Dendritic cell treated with granulocyte-macrophage colony-stimulating factor and Interleukin-4, amounts not matched to agents 40 ng/mL and 50 ng/mL, for 4 days (primary cell): ENCODE results near the gene PLIN5.

ENCODE experiments used
- H3K27ac Mint-ChIP-seq: one replicate; pipeline ENCODE4 v1.8.0; 2022; ENCODE audit warnings: mild to moderate bottlenecking, mixed read lengths
- H3K27me3 Mint-ChIP-seq: one replicate; pipeline ENCODE4 v1.8.0; 2022; ENCODE audit warnings: mild to moderate bottlenecking, mixed read lengths
- H3K36me3 Mint-ChIP-seq: one replicate; pipeline ENCODE4 v1.8.0; 2022; ENCODE audit warnings: low read depth, mixed read lengths
- H3K4me1 Mint-ChIP-seq: one replicate; pipeline ENCODE4 v1.8.0; 2022; ENCODE audit warnings: low read depth, mixed read lengths
- H3K4me3 Mint-ChIP-seq: one replicate; pipeline ENCODE4 v1.8.0; 2022; ENCODE audit warnings: mild to moderate bottlenecking, moderate library complexity, mixed read lengths
- H3K9me3 Mint-ChIP-seq: one replicate; pipeline ENCODE4 v1.8.0; 2022; ENCODE audit warnings: mixed read lengths
- intact Hi-C: fragments of 100-400 bp; cut with micrococcal nuclease; formaldehyde crosslinking; loops from one replicate; pipeline ENCODE4 v1.15.0; 2022

Gene PLIN5

DNA sequence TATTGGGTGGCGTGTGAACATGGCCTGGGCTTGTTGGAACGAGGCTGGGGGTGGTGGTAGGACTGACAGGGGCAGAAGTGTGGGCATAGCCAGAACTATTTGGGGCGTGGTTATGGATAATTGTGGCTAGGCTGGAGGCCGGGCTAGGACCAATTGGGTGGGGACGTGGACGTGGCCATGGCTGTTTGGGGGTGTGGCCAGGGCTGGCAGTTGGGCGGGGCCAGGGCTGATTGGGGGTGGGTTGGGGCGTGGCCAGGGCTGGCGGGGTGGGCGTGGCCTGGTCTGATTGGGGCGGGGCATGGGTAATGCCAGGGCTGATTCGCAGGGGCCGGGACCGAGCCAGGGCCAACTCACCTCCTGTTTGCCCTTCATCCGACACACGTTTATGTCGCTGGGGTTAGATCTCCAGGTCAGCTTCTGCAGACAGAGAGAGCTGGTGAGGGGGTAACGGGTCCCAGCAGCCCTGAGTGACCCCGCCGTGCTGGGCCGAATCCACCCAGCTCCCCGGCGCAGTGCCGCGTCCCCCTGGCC lies 21.6 kb upstream of the PLIN5 start:
- intact Hi-C loops: no loop called here
- Mint-ChIP-seq H3K36me3 (peaks cover 21% of the 10 kb centered on the region), H3K4me1 (peaks cover 54% of the 10 kb centered on the region), H3K9me3 (peaks cover 8% of the 10 kb centered on the region), H3K27ac (peak overlapping the region; percentile 43), H3K27me3 (peaks cover 3% of the 10 kb centered on the region), H3K4me3 (no peak overlapping the region)

DNA sequence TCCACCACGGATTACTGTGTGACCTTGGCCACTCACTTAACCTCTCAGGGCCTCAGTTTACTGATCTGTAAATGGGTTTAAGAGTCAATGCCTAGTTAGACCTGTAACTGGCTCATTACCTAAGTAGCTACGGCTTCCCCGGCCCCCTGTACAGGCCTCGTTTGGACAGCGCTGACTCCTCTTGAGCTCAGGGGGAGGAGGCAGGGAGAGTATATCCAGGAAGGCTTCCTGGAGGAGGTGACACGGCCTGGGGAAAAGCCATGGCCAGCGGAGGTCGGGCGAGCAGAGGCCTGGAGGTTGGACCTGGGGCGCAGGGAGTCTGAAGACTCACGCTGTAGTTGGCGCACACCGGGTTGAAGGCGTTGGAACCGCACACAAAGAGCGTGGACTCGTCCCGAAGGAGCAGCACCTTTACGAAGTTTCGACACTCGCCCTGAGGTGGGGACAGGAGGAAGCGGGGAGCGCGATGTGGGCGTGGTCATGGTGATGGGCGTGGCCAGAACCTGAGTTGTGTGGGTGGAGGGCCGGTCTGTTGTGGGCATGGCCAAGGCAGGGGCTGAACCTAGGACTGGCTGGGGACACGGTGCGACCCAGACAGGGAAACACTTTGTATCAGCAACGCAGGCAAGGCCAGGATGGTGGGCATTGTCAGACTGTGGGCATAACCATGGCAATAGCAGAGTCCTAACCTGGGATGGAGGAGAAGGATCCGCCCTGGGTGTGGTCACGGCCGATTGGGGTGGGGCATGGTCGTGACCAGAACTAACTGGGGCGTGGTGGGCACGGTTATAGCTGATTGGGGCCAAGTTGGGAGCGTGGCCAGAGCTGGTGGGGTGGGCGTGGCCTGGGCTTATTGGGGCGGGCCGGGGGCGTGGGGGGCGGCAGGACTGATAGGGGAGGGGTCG lies 20.9 kb upstream of the PLIN5 start:
- no peak overlapping the region for H3K4me3 Mint-ChIP-seq
- peaks cover 23% of the 10 kb centered on the region for H3K36me3 Mint-ChIP-seq
- H3K27ac Mint-ChIP-seq: peak overlapping the region; percentile 43
- H3K4me1 Mint-ChIP-seq: peaks cover 54% of the 10 kb centered on the region
- intact Hi-C loops: no loop called here
- H3K9me3 Mint-ChIP-seq: peaks cover 8% of the 10 kb centered on the region
- H3K27me3 Mint-ChIP-seq: peaks cover 3% of the 10 kb centered on the region

DNA sequence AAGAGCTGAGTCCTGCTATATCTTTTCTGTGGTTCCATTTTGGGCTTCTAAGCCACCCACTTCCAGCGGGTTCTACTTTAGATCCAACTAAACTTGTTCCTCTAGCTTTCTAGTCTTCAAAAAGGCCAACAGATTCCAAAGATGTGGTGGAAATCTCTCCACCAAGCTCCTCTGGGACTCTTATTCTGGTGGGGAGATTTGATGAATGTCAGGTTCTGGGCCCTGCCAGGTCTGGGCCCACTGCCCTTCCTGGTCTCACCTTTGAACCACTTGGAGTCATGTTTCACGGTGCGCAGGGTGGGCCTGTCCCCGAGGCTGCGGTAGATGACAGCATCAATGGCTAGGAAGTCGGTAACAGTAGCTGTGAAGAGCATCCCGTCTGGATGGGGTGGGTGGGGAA lies 19.7 kb upstream of the PLIN5 start:
- Mint-ChIP-seq H3K27ac (no peak overlapping the region), H3K4me1 (peaks cover 48% of the 10 kb centered on the region), H3K9me3 (peaks cover 8% of the 10 kb centered on the region), H3K27me3 (peaks cover 3% of the 10 kb centered on the region), H3K36me3 (peaks cover 27% of the 10 kb centered on the region), H3K4me3 (no peak overlapping the region)
- intact Hi-C loops: no loop called here

DNA sequence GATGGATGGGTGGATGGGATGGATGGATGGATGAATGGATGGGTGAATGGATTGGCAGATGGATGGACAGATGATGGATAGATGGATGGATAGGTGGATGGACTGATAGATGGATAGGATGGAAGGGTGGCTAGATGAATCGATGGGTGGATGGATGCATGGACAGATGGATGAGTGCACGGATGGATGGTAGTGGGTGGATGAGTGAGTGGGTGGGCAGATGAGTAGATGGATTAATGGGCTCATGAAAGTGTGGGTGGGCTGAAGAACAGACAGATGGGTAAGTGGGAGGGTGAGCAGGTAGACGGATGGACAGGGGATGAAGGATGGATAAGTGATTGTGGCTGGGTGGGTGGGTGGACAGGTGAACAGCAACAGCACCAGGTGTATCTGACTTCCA lies 18.8 kb upstream of the PLIN5 start:
- H3K4me1 Mint-ChIP-seq: peaks cover 46% of the 10 kb centered on the region
- H3K27me3 Mint-ChIP-seq: peaks cover 3% of the 10 kb centered on the region
- H3K4me3 Mint-ChIP-seq: no peak overlapping the region
- intact Hi-C loops: no loop called here
- peaks cover 28% of the 10 kb centered on the region for H3K36me3 Mint-ChIP-seq
- peaks cover 8% of the 10 kb centered on the region for H3K9me3 Mint-ChIP-seq
- H3K27ac Mint-ChIP-seq: no peak overlapping the region

DNA sequence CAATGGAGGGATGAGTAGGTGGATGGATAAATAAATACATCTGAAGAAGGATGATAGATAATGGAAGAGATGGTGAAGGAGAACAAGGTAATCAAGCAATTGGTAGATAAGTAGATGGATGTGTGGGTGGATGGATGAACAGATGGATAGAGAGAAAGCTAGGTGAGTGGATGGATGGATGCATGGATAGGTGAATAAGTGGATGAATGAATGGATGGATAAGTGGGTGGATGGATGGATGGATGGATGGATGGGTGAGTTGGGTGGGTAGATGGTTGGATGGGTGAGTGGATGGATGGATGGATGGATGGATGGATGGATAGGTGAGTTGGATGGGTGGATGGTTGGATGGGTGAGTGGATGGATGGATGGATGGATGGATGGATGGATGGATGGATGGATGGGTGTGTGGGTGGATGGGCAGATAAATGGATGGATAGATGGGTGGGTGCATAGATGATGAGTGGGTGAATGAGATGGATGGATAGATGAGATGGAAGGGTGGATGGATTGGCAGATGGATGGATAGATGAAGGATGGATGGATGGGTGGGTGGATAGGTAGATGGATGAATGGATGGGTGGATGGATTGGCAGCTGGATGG lies 18.2 kb upstream of the PLIN5 start:
- peaks cover 28% of the 10 kb centered on the region for H3K36me3 Mint-ChIP-seq
- H3K27me3 Mint-ChIP-seq: peaks cover 3% of the 10 kb centered on the region
- peaks cover 47% of the 10 kb centered on the region for H3K4me1 Mint-ChIP-seq
- no peak overlapping the region for H3K27ac Mint-ChIP-seq
- intact Hi-C loops: no loop called here
- H3K4me3 Mint-ChIP-seq: no peak overlapping the region
- peaks cover 8% of the 10 kb centered on the region for H3K9me3 Mint-ChIP-seq

DNA sequence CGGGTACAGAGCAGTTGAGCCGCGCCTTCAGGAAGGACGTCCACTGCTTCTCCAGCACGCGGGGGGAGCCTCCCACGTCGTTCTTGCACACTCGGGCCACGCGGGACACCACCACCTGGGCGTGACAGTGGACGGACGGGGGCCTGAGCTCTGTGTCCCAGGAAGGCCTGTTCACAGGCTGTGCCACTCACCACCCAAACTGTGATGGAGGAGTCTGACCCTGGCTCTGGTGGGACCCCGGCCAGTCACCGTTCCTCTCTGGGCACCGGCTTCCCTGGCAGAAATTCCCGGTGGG lies 17.4 kb upstream of the PLIN5 start:
- intact Hi-C loops: no loop called here
- H3K36me3 Mint-ChIP-seq: peaks cover 28% of the 10 kb centered on the region
- H3K27me3 Mint-ChIP-seq: peaks cover 3% of the 10 kb centered on the region
- H3K27ac Mint-ChIP-seq: no peak overlapping the region
- peaks cover 8% of the 10 kb centered on the region for H3K9me3 Mint-ChIP-seq
- H3K4me1 Mint-ChIP-seq: peaks cover 47% of the 10 kb centered on the region
- H3K4me3 Mint-ChIP-seq: no peak overlapping the region

DNA sequence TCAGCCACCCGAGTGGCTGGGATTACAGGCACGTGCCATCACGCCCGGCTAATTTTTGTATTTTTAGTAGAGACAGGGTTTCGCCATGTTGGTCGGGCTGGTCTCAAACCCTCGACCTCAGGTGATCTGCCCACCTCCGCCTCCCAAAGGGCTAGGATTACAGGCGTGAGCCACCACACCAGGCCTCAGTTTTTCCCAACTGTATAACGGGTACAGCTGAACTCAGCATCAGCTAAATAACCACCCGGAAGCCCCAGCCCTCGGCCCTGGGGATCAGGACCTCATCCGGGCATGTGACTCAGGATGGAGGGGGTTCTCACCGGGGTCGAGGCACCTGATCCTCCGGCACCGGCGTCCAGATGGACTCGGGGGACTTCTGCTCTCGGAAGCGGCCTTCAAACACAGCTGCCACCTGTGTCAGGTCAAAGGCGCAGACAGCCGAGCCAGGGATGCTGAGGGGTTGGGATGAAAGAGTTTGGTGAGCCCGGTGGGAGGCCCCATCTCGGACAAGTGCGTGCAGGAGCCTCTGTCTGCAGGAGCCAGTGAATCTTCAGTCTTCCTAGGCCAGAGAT lies 15.5 kb upstream of the PLIN5 start:
- Mint-ChIP-seq H3K4me1 (peaks cover 41% of the 10 kb centered on the region), H3K27me3 (peaks cover 3% of the 10 kb centered on the region), H3K27ac (no peak overlapping the region), H3K9me3 (peaks cover 8% of the 10 kb centered on the region), H3K36me3 (peaks cover 28% of the 10 kb centered on the region), H3K4me3 (no peak overlapping the region)
- intact Hi-C loops: no loop called here

DNA sequence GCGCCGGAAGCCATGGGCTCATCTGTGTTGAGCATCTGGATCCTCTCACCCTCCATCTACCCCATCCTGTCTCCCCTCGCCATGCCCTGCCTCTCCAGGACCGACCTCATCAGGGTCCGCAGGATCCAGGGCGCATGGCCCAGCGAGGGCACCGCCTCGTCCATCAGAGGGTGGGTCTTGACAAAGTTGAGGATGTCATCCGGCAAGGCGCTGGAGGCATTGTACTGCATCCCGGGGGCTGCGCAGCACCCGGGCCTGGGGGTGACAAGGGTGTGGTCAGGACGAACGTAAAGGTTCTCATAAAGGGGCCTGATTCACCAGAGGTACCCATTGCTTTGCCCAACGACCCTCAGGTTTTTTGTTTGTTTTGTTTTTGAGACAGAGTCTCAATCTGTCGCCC lies 15.0 kb upstream of the PLIN5 start:
- no peak overlapping the region for H3K4me3 Mint-ChIP-seq
- intact Hi-C loops: no loop called here

DNA sequence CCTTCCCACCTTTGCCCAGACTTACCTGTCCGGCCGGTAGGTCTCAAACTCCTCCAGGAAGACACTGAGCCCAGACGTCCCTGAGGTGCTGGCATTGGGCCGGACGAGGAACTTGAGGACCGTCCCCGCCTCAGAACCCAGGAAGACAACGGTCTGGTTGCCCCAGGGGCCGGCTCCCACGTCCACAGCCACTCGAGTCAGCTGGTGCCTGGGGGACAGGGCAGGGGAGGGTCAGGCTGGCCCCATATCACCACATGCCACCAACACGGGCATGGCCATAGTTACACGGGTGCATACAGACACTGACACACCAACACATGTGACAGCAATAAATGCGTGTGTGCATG lies 13.2 kb upstream of the PLIN5 start:
- H3K27ac Mint-ChIP-seq: peak overlapping the region; percentile 22

More for the DNA sequence above, 15.0 kb upstream of the PLIN5 start:
- Mint-ChIP-seq H3K27ac (no peak overlapping the region), H3K9me3 (peaks cover 8% of the 10 kb centered on the region), H3K27me3 (peaks cover 3% of the 10 kb centered on the region), H3K4me1 (peaks cover 43% of the 10 kb centered on the region), H3K36me3 (peaks cover 28% of the 10 kb centered on the region)

DNA sequence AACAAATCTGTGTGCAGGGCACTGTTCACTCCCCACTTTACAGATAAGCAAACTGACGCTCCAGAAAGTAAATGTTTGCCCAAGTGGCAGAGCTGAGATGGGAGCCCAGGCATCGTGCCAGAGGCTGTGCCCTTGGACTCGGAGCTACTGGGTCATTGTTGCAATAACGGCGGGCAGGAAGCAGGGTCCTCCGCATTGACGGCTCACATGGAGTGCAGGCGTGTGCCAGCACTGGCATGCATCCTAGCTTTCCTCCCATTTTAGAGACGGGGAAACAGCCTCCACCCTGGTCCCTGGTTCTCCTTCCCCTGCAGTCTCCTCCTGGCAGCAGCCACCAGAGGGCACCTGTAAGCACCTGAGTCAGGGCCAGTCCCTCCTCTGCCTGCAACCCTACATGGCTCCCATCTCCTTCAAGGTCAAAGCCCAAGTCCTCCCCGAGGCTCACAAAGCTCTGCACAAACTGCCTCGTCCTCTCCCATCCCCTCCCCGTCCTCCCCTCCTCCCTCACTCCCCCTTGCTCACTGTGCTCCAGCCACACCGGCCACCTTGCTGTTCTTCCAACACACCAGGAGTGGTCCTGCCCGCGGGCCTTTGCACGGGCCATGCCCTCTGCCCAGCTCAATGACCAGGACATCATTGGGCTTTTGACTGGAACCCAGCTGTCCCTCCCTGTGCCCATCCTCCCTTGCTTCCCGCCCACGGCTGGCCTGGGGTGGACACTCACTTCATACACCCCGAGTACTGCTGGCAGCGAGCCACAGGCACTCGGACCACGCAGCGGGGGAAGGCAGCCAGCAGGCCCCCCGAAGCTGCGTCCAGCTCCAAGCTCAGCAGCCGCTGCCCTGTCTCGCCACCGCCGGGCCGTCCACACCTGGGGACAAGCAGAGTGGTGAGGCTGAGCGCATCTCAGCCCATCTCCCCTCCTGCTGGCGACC lies 12.5 kb upstream of the PLIN5 start:
- Mint-ChIP-seq H3K27me3 (peaks cover 3% of the 10 kb centered on the region), H3K27ac (peak overlapping the region; percentile 22), H3K36me3 (peaks cover 14% of the 10 kb centered on the region), H3K4me3 (no peak overlapping the region), H3K4me1 (peaks cover 39% of the 10 kb centered on the region), H3K9me3 (no peaks in the 10 kb centered on the region)
- intact Hi-C loops: no loop called here

More for the DNA sequence above, 13.2 kb upstream of the PLIN5 start:
- peaks cover 39% of the 10 kb centered on the region for H3K4me1 Mint-ChIP-seq
- H3K36me3 Mint-ChIP-seq: peaks cover 20% of the 10 kb centered on the region
- no peak overlapping the region for H3K4me3 Mint-ChIP-seq
- intact Hi-C loops: no loop called here
- H3K27me3 Mint-ChIP-seq: peaks cover 3% of the 10 kb centered on the region
- H3K9me3 Mint-ChIP-seq: peaks cover 3% of the 10 kb centered on the region

DNA sequence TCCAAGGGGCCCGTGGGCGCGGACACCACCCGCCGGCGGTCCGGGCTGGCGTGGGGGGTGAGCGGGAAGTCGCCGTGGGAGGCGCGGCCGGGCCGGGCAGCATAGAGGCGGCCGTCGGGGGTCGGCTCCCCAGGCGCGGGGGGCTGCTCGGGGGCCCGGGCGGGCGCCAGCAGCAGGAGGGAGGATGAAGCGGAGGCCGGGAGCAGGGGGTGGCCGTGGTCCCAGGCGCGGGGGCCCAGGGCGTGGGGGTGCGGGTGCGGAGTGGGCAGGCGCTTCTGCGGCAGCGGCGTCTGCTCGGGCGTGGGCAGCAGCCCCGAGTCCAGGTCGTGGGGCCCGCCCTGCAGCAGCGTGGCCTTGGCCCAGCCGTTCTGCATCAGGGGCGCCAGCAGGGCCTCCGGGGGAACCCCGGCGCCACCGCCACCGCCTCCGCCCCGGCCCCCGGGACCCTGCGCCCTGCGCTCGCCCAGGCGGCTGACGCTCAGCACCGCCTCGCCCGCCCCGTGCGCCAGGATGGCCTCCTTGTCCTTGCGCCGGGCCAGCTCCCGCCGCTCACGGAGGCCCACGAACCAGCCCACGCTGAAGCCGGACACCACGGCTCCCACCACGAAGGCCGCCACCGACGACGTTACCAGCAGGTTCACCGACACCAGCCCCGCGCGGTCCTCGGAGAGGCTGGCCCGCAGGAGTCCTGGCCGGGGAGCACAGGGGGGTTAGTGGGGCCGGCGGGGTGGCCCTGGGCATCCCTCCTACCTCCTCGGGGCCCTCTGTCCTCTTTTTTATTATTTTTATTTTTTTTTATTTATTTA lies 9.0 kb upstream of the PLIN5 start:
- intact Hi-C loops: no loop called here
- Mint-ChIP-seq H3K9me3 (no peaks in the 10 kb centered on the region), H3K36me3 (no peaks in the 10 kb centered on the region), H3K27ac (peak overlapping the region; percentile 79), H3K4me1 (peaks cover 62% of the 10 kb centered on the region), H3K4me3 (no peak overlapping the region), H3K27me3 (no peaks in the 10 kb centered on the region)

DNA sequence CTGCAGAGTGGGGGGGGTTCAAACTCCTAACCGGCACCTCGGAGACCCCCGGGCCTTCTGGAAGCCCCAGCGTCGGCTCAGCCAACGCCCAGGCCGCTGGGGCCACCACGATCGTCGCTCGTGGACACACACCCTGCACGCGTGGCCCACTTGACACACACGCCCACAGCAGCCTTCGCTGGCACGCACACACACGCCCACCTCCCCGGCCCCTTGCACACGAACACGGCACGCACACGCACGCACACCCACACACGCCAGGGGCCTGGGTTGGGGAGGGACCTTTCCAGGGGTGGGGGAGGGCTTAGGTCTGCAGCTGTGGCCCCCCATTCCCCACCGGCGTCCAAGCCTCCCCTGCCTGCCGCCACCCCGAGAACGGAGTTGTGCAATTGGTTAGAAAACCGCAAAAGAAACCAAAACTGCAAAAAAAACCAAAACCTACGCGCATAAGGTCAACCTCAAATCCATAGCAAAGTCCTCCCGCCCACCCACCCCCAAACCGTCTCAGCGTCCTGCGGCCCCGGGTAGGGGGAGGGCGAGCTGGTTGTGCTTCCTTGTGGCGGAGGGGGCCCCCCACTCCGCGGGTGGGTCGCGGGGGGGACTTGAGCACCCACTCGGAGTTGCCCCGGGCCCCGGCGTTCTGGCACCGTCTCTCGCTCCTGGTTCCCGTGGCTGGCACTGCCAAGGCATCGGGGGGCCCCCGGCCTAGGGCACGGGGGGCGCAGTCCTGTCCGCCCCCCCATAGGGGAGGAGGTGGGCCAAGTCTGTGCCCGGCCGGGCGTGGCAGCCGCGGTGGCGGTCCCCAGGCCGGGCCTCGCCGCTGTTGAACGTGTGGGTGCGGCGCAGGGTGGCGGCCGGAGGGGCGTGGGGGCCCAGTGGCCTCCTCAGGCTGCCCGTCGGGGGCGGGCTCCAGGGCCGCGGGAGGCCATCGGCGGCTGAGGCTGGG lies 8.1 kb upstream of the PLIN5 start:
- Mint-ChIP-seq H3K4me3 (peak overlapping the region; percentile 67), H3K4me1 (peaks cover 64% of the 10 kb centered on the region), H3K27me3 (peaks cover under 1% of the 10 kb centered on the region), H3K36me3 (no peaks in the 10 kb centered on the region), H3K27ac (peak overlapping the region; percentile 79), H3K9me3 (no peaks in the 10 kb centered on the region)
- intact Hi-C loops: no loop called here
